Glutamatergic neuron (in vitro differentiated cells): ENCODE results near the gene EFCAB6. TPM values are rescaled to one million over a fixed set of nuclear protein-coding genes. Genes with fewer than 3 reads are reported as not detected.

Experiments
- DNase-seq: peaks from one replicate; pipeline ENCODE4 v3.0.0; 2022
- H3K27ac Mint-ChIP-seq: one replicate; pipeline ENCODE4 v1.8.0; 2020; ENCODE audit warnings: mild to moderate bottlenecking, mixed read lengths, inconsistent platforms; ENCODE audit not compliant: unreplicated experiment
- H3K27me3 Mint-ChIP-seq: one replicate; pipeline ENCODE4 v1.8.0; 2020; ENCODE audit warnings: mild to moderate bottlenecking, moderate library complexity, mixed read lengths, inconsistent platforms; ENCODE audit not compliant: unreplicated experiment
- H3K36me3 Mint-ChIP-seq: one replicate; pipeline ENCODE4 v1.8.0; 2020; ENCODE audit warnings: mild to moderate bottlenecking, mixed read lengths, inconsistent platforms; ENCODE audit not compliant: unreplicated experiment
- H3K4me1 Mint-ChIP-seq: one replicate; pipeline ENCODE4 v1.8.0; 2020; ENCODE audit warnings: mild to moderate bottlenecking, low read depth, mixed read lengths, inconsistent platforms; ENCODE audit not compliant: unreplicated experiment
- H3K4me3 Mint-ChIP-seq: one replicate; pipeline ENCODE4 v1.8.0; 2020; ENCODE audit warnings: mild to moderate bottlenecking, mixed read lengths, inconsistent platforms; ENCODE audit not compliant: unreplicated experiment
- H3K9me3 Mint-ChIP-seq: one replicate; pipeline ENCODE4 v1.8.0; 2020; ENCODE audit warnings: mild to moderate bottlenecking, moderate library complexity, mixed read lengths, inconsistent platforms; ENCODE audit not compliant: unreplicated experiment
- total RNA-seq: library from RNA; stranded (reverse); fragmentation: NEBNext Ultra II Directional; extraction: Animal tissue kit (Norgen Biotek cat#: 25700); gene quantifications from one replicate; pipeline ENCODE4 v1.2.1, GENCODE V29; 2021; ENCODE audit not compliant: unreplicated experiment
- TF ChIP-seq, protein P1 (sequence below): fragments of 200-600 bp; sonication (generic); IDR thresholded peaks from one replicate; pipeline ENCODE4 v1.5.0; 2021; ENCODE audit not compliant: partially characterized antibody, unreplicated experiment

Gene EFCAB6
- total RNA-seq, 1 donor from 2014 or later: 0.96 TPM

DNA sequence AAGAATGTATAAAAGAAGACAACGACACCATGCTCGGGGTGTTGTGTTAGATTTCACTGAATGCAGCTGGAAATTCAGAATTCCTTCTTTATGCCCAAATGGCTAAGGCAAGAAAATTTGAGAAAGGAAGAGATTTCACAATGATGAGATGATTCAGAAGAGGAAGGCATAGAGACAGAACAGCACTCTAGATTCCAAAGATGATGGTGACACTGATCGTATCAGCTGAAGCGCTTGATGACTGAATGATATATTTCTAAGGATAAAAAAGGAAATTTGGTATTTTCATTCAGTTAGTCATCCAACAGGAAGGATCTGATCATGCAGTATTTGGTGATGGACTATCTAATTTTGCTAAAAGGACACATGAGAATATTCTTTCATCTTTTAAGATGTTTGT is 189.2 kb downstream of the EFCAB6 start:
- Mint-ChIP-seq H3K27ac (no peak overlapping the region), H3K36me3 (peaks cover 11% of the 10 kb centered on the region)

DNA sequence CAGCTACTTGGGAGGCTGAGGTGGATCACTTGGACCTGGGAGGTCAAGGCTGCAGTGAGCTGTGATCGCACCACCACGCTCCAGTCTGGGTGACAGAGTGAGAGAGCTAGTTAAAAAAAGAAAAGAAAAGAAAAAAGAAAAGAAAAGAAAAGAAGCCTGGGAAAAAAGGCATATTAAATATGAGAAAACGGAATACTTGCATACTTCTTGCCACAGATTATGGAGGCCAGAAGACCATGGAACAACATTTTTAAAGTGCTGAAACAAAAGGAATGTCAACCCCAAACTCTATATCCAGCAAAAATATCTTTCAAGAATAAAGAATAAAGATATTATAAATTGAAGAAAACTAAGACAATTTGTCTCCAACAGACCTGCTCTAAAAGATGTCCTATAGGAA is 191.9 kb downstream of the EFCAB6 start:
- peaks cover 11% of the 10 kb centered on the region for H3K36me3 Mint-ChIP-seq
- H3K9me3 Mint-ChIP-seq: peaks cover 6% of the 10 kb centered on the region
- H3K4me1 Mint-ChIP-seq: no peaks in the 10 kb centered on the region
- DNase-seq: no peak
- TF ChIP-seq, protein P1, sequence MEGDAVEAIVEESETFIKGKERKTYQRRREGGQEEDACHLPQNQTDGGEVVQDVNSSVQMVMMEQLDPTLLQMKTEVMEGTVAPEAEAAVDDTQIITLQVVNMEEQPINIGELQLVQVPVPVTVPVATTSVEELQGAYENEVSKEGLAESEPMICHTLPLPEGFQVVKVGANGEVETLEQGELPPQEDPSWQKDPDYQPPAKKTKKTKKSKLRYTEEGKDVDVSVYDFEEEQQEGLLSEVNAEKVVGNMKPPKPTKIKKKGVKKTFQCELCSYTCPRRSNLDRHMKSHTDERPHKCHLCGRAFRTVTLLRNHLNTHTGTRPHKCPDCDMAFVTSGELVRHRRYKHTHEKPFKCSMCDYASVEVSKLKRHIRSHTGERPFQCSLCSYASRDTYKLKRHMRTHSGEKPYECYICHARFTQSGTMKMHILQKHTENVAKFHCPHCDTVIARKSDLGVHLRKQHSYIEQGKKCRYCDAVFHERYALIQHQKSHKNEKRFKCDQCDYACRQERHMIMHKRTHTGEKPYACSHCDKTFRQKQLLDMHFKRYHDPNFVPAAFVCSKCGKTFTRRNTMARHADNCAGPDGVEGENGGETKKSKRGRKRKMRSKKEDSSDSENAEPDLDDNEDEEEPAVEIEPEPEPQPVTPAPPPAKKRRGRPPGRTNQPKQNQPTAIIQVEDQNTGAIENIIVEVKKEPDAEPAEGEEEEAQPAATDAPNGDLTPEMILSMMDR: no peak
- H3K27ac Mint-ChIP-seq: no peak overlapping the region
- H3K27me3 Mint-ChIP-seq: no peaks in the 10 kb centered on the region
- H3K4me3 Mint-ChIP-seq: no peak overlapping the region

More for the DNA sequence above, 189.2 kb downstream of the EFCAB6 start:
- Mint-ChIP-seq H3K4me3 (no peak overlapping the region), H3K9me3 (peaks cover 6% of the 10 kb centered on the region), H3K27me3 (no peaks in the 10 kb centered on the region), H3K4me1 (no peaks in the 10 kb centered on the region)
- no peak for DNase-seq
- TF ChIP-seq, protein P1: no peak

DNA sequence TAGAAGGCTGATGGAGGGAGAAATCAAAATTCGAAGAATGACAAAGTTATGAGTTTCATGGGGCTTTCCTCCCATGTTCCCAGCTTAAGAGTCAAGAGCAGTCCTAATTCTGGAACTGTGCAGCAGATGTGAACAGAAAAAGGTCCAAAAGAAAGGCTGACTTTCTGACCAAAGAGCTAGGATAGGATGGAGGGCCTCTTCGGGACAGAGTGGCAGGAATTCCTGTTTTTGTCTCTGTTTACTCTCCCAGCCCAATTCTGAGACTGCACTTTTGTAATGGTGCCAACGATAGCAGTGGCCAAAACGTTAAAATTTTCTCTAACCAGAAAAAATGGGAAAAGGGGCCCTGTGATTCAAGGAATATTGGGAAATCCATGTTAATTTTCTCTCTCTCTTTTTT is 193.6 kb downstream of the EFCAB6 start:
- Mint-ChIP-seq H3K27ac (no peak overlapping the region), H3K36me3 (peaks cover 5% of the 10 kb centered on the region), H3K4me3 (no peak overlapping the region), H3K4me1 (no peaks in the 10 kb centered on the region), H3K27me3 (no peaks in the 10 kb centered on the region), H3K9me3 (peaks cover 3% of the 10 kb centered on the region)
- TF ChIP-seq, protein P1: no peak
- no peak for DNase-seq

DNA sequence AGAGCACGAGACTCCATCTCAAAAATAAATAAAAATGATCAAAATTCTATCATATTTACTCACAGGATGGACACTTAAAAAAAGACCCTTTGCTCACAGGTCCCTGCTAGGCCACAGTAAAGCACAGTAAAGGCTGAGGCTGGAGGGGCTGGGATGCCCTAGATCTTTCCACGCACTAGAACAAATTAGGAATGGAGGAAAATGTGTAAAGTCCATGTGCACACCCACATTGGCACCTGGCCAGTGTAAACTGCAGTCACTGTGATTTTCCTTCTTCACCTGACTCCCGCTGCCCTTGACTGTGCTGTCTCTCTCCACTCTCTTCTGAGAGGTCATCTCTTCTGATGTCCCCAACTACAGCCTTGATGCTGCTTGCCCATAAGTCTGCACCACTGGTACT is 195.5 kb downstream of the EFCAB6 start:
- Mint-ChIP-seq H3K9me3 (peaks cover 2% of the 10 kb centered on the region), H3K27me3 (no peaks in the 10 kb centered on the region), H3K4me1 (no peaks in the 10 kb centered on the region), H3K36me3 (peaks cover 5% of the 10 kb centered on the region), H3K4me3 (no peak overlapping the region), H3K27ac (no peak overlapping the region)
- no peak for DNase-seq
- TF ChIP-seq, protein P1: no peak

DNA sequence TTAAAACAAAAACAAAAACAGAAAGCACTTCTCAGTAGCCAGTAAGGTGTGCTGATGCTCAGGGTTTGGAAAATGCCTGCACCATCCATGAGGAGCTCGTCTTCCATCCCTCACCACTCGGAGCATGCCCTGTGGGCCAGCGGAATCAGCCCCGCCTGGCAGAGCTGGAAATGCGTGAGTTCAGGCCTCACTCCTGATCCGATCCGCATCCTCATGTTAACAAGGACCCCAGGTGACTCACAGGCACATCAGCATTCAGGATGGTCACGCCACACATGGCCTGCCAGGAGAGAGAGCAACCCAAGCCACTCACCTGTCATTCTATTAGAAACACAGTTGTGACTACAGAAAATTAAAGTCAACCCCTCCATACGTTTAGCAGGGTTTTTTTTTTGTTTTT is 211.8 kb downstream of the EFCAB6 start:
- DNase-seq: no peak
- TF ChIP-seq, protein P1: no peak
- Mint-ChIP-seq H3K4me3 (no peak overlapping the region), H3K4me1 (no peaks in the 10 kb centered on the region), H3K9me3 (peaks cover 4% of the 10 kb centered on the region), H3K27ac (no peak overlapping the region), H3K27me3 (peaks cover 3% of the 10 kb centered on the region), H3K36me3 (peaks cover 6% of the 10 kb centered on the region)
